Caco-2 (cell line): Measurements from ENCODE around the gene TMCC1. TPM values are rescaled to one million over a fixed set of nuclear protein-coding genes. Genes with fewer than 3 reads are reported as not detected.
"Not testable (repeated sequence)": the region's sequence is repeated elsewhere in the genome, so short reads cannot be mapped to it uniquely, and the experiment has no call there.

Experiments
- BruUV-seq: library from RNA; stranded (reverse); fragments of 400-500 nt; replicated peaks from 2 replicates; lab custom pipeline; 2021; lab: Mats Ljungman, UMichigan
- CTCF ChIA-PET: fragments of 300-600 bp; sonication (Branson Sonifier 250); formaldehyde crosslinking; loops from one replicate; lab custom pipeline; 2022; ENCODE audit warnings: antibody characterized with exemption; lab: Charles Lee
- POLR2A ChIA-PET: fragments of 300-600 bp; sonication (Branson Sonifier 250); formaldehyde crosslinking; loops from one replicate; lab custom pipeline; 2022; ENCODE audit warnings: antibody characterized with exemption; lab: Charles Lee
- DNase-seq, 2 experiments: peaks; one replicate each; pipeline versions ENCODE4 v3.0.0 to v3.0.0-alpha.2; 2020 to 2022
- H3K27me3 ChIP-seq: replicated peaks from 2 replicates; pipeline ENCODE4 v1.6.0; 2011; ENCODE audit warnings: low read length; ENCODE audit not compliant: control insufficient read depth, insufficient read depth
- H3K36me3 ChIP-seq: 2 replicates; pipeline ENCODE4 v1.5.1; 2011; ENCODE audit warnings: low read length; ENCODE audit not compliant: control insufficient read depth, insufficient read depth
- H3K4me1 ChIP-seq: fragments of 250-450 bp; sonication (Bioruptor Pico); 2 replicates; pipeline ENCODE4 v1.5.1; 2020; ENCODE audit warnings: mild to moderate bottlenecking
- H3K4me3 ChIP-seq: 2 replicates; pipeline ENCODE4 v1.5.1; 2011; ENCODE audit warnings: low read depth, mild to moderate bottlenecking, control low read depth, low read length
- H3K9me3 ChIP-seq: fragments of 250-450 bp; sonication (Bioruptor Pico); 2 replicates; pipeline ENCODE4 v1.5.1; 2020; ENCODE audit warnings: mild to moderate bottlenecking, moderate library complexity
- H3K27ac Mint-ChIP-seq: one replicate; pipeline ENCODE4 v1.8.0; 2022; ENCODE audit warnings: mixed read lengths; ENCODE audit not compliant: unreplicated experiment
- H3K27me3 Mint-ChIP-seq: one replicate; pipeline ENCODE4 v1.8.0; 2022; ENCODE audit warnings: mixed read lengths; ENCODE audit not compliant: insufficient read depth, unreplicated experiment
- H3K36me3 Mint-ChIP-seq: one replicate; pipeline ENCODE4 v1.8.0; 2022; ENCODE audit warnings: mild to moderate bottlenecking, mixed read lengths; ENCODE audit not compliant: insufficient read depth, unreplicated experiment
- H3K4me1 Mint-ChIP-seq: one replicate; pipeline ENCODE4 v1.8.0; 2022; ENCODE audit warnings: low read depth, mixed read lengths; ENCODE audit not compliant: unreplicated experiment
- H3K4me3 Mint-ChIP-seq: one replicate; pipeline ENCODE4 v1.8.0; 2022; ENCODE audit warnings: mild to moderate bottlenecking, moderate library complexity, mixed read lengths; ENCODE audit not compliant: unreplicated experiment
- H3K9me3 Mint-ChIP-seq: one replicate; pipeline ENCODE4 v1.8.0; 2022; ENCODE audit warnings: mixed read lengths; ENCODE audit not compliant: unreplicated experiment
- CTCF ChIP-seq, 2 experiments: fragments of 200-600 bp in 1 of 2; IDR thresholded peaks; 1 replicate in 1 of 2; 2 replicates in 1 of 2; pipeline versions ENCODE4 v1.5.1 to v1.8.0; 2011 to 2022; ENCODE audit warnings: antibody characterized with exemption in 1 of 2, control low read depth in 1 of 2, inconsistent platforms in 1 of 2, low read depth in 1 of 2, low read length in 1 of 2, mild to moderate bottlenecking in 1 of 2, moderate library complexity in 1 of 2; ENCODE audit not compliant: insufficient read depth in 1 of 2, severe bottlenecking in 1 of 2, unreplicated experiment in 1 of 2
- intact Hi-C: fragments of 100-400 bp; cut with micrococcal nuclease; formaldehyde crosslinking; loops from one replicate; pipeline ENCODE4 v1.10.0; 2022; ENCODE audit not compliant: unreplicated experiment
- total RNA-seq: library from RNA; stranded (reverse); gene quantifications from 2 replicates; pipeline ENCODE4 v1.2.3, GENCODE V29; 2022

Gene TMCC1
- total RNA-seq, 1 experiment from 2014 or later: 27.8 TPM

DNA sequence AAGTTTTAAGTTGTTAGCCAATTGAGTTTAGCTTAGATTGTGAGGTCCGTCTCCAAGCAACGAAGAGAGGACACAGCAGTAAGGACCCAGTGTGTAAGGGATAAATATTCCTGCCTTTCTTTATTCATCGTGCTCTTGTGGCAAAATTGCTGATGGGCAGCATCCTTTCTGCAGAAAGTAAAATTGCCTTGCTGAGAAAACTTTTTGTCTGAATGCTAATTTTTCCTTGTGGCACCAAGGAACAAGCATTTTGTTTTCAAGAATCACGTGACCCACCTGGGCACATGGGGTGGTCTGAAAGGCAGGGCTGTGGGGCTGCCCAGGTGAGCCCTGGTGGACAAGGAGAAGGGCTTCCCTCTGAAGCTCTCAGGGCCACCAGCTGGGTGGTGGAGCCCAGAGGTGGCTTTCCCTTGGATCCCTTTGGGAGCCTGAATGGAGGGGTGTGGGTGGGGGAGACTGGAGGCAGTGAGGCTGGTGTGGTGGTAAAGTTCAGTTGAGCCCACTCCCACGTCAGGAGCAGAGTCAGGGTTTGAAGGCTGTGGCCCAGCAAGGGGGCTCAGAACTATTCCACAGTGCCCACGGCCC lies 24.0 kb upstream of the TMCC1 start:
- DNase-seq: no peak
- H3K9me3 Mint-ChIP-seq: peaks cover 48% of the 10 kb centered on the region
- ChIA-PET POLR2A (no interaction called here), CTCF (no interaction called here)
- no peaks in the 10 kb centered on the region for H3K4me1 Mint-ChIP-seq
- no peaks in the 10 kb centered on the region for H3K36me3 Mint-ChIP-seq
- no peaks in the 10 kb centered on the region for H3K4me1 ChIP-seq
- H3K27ac Mint-ChIP-seq: no peak overlapping the region
- H3K36me3 ChIP-seq: no peaks in the 10 kb centered on the region
- no peak overlapping the region for H3K4me3 Mint-ChIP-seq
- intact Hi-C loops: no loop called here
- TF ChIP-seq CTCF (IDR thresholded peaks at IDR 0.05; ENCODE audit: insufficient read depth in 1 of 2, low read depth in 1 of 2, low read length in 1 of 2, severe bottlenecking in 1 of 2, unreplicated experiment in 1 of 2): no peak
- no peaks in the 10 kb centered on the region for H3K27me3 ChIP-seq
- H3K27me3 Mint-ChIP-seq: no peaks in the 10 kb centered on the region
- H3K4me3 ChIP-seq: no peak overlapping the region
- H3K9me3 ChIP-seq: peaks cover 27% of the 10 kb centered on the region
- BruUV-seq: no TSS peak

DNA sequence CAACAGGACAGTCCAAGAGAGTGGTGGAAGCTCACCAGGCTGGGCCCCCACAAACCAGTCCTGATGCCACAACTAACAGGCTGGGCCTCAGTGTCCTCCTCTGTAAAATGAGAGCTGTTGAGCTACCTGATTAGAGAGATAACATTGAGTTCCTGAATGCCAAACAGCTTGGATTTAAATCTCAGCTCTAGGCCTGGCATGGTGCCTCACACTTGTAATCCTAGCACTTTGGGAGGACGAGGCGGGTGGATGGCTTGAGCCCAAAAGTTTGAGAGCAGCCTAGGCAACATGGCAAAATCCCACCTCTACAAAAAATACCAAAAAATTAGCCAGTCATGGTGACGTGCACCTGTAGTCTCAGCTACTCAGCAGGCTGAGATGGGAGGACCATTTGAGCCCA lies 20.1 kb upstream of the TMCC1 start:
- Histone ChIP-seq H3K4me1 (peaks cover 5% of the 10 kb centered on the region), H3K4me3 (no peak overlapping the region), H3K9me3 (peaks cover 22% of the 10 kb centered on the region), H3K36me3 (no peaks in the 10 kb centered on the region), H3K27me3 (no peaks in the 10 kb centered on the region)
- Mint-ChIP-seq H3K36me3 (peaks cover 10% of the 10 kb centered on the region), H3K4me1 (no peaks in the 10 kb centered on the region), H3K9me3 (peaks cover 44% of the 10 kb centered on the region), H3K27ac (no peak overlapping the region), H3K27me3 (no peaks in the 10 kb centered on the region), H3K4me3 (no peak overlapping the region)
- TF ChIP-seq CTCF (IDR thresholded peaks at IDR 0.05; ENCODE audit: insufficient read depth in 1 of 2, low read depth in 1 of 2, low read length in 1 of 2, severe bottlenecking in 1 of 2, unreplicated experiment in 1 of 2): no peak
- ChIA-PET CTCF (no interaction called here), POLR2A (no interaction called here)
- no TSS peak for BruUV-seq
- no peak for DNase-seq
- intact Hi-C loops: no loop called here

DNA sequence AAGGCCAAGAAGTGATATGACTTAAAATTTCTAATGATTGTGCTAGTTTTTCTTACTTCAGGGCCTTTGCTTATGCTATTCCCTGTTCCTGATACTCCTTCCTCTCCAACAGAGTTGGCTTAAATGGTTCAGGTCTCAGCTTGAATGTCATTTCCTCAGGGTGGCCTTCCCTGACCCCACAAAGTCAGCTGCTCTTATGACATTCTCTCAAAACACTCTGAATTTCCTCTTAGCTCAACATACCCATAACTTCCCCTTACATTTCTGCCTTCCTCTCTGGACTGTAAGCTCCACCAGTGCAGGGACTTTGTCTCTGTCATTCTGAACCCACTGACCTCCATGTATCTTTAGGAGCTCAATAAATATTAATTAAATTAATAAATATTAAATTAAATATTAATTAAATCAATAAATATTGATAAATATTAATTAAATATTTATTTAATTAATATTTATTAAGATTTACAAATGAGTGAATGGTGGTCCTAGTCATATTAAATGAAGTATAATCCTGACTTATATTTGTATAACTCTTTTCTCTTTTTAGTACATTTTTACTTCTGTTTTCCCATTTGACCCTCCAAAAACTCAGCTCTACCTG lies 17.9 kb upstream of the TMCC1 start:
- Histone ChIP-seq H3K27me3 (no peaks in the 10 kb centered on the region), H3K4me1 (peaks cover 11% of the 10 kb centered on the region), H3K9me3 (peaks cover 20% of the 10 kb centered on the region; the same call in 1 of the 2 replicates), H3K36me3 (no peaks in the 10 kb centered on the region), H3K4me3 (no peak overlapping the region)
- Mint-ChIP-seq H3K4me1 (peaks cover 8% of the 10 kb centered on the region), H3K9me3 (peaks cover 31% of the 10 kb centered on the region), H3K4me3 (no peak overlapping the region), H3K27me3 (no peaks in the 10 kb centered on the region), H3K27ac (no peak overlapping the region), H3K36me3 (peaks cover 17% of the 10 kb centered on the region)
- intact Hi-C loops: no loop called here
- POLR2A ChIA-PET: no interaction called here
- CTCF ChIA-PET: no interaction called here
- TF ChIP-seq CTCF (IDR thresholded peaks at IDR 0.05; ENCODE audit: insufficient read depth in 1 of 2, low read depth in 1 of 2, low read length in 1 of 2, severe bottlenecking in 1 of 2, unreplicated experiment in 1 of 2): no peak
- BruUV-seq: no TSS peak
- no peak for DNase-seq

- Histone ChIP-seq H3K9me3 (peaks cover 23% of the 10 kb centered on the region; the same call in 1 of the 2 replicates), H3K4me1 (peaks cover 11% of the 10 kb centered on the region)
- H3K27ac Mint-ChIP-seq, BruUV-seq, H3K36me3 ChIP-seq, DNase-seq, CTCF ChIA-PET, H3K4me3 ChIP-seq, H3K27me3 ChIP-seq, H3K4me3 Mint-ChIP-seq, H3K27me3 Mint-ChIP-seq, H3K4me1 Mint-ChIP-seq: not testable (repeated sequence)
- POLR2A ChIA-PET: interaction anchor here (0.7 kb wide), 1 partner anchor 16 kb away, joined by 5 read pairs; the partner anchor contains the start of gene TMCC1
- Mint-ChIP-seq H3K36me3 (peaks cover 23% of the 10 kb centered on the region), H3K9me3 (peaks cover 18% of the 10 kb centered on the region)
- intact Hi-C loops: loop anchor here (2.0 kb wide), 2 partner anchors 16 to 26 kb away; partner anchors contain the start of gene TMCC1
These were observed 15.7 kb upstream of the TMCC1 start for GRCh38 chr3:129909235-129909634.
